Fibroblast of the conjunctiva (primary cell): ENCODE data around the gene RAB22A.
"Not testable (repeated sequence)": the region's sequence is repeated elsewhere in the genome, so short reads cannot be mapped to it uniquely, and the experiment has no call there.

Source experiments
- DNase-seq: peaks from one replicate; pipeline ENCODE4 v3.0.0-alpha.2; 2010; ENCODE audit warnings: low read depth

Gene RAB22A

DNA sequence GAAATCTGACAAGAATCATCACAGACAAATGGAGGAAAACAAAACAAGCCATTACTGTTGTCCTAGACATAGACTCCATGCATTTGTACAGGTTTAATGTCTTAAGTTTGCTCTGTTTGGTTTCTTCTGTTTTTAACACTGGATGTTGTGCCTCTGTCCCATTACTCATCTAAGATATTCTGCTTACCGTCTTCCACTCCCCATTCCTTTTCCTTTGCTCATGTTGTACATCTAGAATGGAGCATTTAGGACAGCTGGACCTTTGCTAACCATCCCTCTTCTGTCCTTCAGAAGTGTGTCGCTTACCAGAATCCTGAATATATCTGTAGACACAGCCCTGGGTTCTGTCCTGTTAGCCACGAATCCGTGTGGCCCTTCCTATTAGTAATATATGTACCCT, 35.2 kb downstream of the RAB22A start:
- DNase-seq = no peak

DNA sequence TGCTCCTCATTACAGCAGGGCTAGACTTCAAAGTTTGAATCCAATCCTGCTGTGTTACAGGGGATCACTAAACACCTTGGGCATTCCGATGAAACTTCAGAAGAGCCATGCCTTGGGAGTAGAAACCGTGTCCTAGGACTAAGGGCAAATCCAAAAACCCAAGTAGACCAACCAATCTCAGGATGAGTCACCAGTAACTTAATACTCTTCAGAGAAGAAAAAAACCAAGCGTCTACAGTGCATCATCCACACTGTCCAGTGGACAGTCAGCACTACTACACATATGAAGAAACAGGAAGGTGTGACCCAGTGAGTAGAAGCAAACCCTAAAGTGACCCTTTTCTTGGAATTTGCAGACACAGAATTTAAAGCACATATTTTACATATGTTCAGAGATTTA, 40.1 kb downstream of the RAB22A start:
- DNase-seq = peak; percentile 49

DNA sequence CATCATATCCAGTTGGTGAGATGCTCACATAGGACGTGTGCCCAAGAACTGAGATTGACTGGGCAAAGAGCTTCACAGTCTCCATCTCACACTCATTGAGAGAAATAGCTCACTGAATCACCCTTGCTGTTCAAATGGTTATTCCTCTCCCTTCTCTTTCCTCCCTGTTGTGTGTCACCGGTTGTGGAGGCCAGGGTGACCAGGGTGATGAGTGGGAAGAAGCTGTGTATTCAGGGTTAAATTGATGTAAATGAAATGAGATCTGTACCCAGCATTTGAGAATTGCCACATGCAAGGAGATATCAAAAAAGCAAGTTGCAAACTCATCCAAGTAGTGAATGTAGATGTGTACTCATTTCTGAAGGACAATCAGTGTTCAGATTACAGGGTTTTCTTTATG, 43.0 kb downstream of the RAB22A start:
- DNase-seq = no peak

DNA sequence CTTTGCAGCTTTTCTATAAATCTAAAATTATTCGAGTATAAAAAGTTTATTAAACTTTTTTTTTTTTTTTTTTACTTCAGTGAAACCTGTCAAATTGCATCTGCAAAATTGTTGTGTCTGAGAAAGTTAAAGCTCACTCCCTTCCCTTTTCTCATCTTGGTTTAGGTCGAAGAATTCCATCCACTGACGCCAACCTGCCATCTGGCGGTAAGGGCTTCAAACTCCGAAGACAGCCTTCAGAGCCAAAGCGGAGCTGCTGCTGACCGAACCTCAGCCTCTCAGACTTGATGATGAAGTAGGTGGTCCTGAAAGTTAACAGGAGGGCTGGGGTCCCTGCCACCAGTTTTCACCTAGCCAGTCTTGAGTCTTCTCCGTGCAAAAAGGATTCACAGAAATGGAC, 49.9 kb downstream of the RAB22A start:
- DNase-seq = no peak

DNA sequence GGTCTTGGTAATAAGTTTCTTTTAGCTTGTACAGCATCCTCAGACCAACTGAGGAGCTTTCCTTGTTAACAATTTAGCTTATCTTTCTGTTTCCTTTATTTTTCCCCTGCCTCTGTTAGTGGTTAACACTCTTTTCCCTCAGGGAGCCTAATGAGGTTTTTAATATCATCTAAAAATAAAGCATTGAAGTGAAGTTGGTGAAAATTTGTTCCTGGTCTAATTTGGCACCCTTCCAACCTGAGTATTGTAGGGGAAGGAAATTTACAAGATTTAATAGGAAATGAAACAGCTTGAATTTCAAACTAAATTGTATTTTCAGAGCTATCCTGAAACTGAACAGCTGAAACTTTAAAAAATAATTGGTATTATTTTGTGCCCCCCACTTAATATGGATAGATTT, 51.4 kb downstream of the RAB22A start:
- DNase-seq = no peak

DNA sequence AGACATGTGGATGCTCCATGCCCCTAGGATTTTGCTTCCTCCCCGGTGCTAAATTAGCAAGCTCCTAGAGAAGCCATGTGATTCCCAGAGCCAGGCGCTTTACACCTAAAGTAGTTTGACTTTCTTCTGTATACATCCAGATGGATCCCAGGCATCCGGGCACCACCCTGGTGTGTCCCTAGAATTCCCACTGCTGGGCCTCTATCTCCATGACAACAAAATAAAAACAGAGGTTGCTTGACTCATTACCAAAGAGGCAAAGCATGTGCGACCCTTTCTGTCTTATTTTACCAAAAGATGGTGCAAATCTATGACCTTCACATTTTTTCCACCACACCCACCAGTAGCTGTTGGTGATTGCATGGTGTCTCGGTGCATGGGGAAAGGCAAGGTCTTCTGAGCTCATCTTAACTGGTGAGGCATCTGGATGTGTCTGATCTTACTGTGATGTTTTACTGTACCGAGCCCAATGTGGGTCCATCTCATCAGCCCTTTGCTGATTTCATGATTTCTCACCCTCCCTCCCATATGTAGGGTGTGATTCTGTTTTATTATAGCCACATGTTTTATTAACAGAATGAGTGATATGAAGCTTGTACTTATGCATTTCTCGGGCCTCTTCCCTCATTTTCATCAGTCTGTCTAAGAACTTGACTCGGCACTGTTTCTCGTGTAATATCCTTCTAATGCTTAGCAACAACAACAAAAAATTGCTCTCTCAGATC, 52.1 kb downstream of the RAB22A start:
- peak; percentile 3 for DNase-seq

DNA sequence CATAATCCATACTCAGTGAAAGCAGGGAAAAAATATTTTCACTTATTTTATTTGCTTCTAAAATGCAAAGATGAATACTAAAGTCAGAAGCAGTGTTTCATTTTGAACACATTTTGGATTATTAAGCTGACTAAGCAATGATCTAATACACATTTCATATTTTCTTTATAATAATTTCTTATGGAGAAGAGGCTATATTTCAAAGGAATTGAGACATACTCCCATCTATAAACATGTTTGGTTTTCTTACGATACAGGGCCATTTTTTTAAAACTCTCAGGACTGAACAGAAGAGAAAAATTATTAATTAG, 52.6 kb downstream of the RAB22A start:
- no peak for DNase-seq

DNA sequence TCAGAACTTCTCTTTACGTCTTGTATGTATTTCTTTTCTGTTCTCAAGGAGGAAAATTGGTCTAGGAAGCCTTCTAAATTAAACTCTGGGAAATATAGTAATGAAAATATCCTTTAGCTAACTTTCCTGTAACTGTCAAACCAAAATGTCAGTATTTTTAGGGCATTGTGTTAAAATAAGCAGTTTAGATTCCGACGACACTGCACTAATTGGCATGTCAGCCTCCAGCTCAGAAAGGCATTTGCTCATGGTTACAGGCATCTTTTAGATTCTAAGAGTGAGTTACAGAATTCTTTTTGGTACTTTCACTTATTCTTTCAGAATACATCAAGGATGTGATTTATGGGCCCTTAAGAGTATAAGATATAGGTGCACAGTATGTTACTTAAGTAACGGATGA, 53.5 kb downstream of the RAB22A start:
- DNase-seq = no peak

DNA sequence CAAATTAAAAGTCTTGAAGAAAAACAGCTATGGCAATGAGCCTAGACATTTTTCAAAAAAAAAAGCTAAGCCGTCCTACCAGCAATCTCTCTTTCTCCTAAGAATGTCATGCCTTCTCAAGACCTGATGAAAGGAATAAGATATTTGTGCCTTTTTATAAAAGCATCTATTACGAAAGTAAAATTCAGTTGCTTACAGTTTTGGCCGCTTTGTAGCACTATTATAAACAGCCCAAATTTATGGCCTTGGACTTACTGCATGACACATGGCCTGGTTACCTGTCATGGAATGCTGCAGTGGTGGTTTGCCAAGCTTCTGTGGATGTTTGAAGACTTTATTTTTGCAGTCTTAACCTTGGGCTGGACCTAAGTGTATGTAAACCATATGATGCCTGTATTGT, 57.4 kb downstream of the RAB22A start:
- DNase-seq = no peak

DNA sequence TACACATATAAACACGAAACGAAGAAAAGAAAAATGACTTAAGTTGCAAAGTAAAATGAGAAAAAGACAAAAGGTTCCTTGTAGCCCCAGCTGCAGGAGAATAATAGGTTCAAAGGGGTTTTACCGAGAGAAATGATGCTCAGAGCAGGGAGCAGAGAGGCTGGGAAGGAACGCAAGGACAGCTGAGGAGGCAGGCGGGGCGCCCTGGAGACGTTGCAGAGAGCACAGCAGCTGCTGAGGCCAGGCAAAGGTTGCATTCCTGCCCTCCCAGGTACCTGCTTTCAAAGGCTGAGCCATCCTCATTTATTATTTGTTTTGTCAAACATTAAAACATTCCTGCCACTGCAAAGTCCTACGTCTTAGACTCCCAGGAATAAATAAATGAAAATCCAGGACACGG, 63.3 kb downstream of the RAB22A start:
- no peak for DNase-seq

DNA sequence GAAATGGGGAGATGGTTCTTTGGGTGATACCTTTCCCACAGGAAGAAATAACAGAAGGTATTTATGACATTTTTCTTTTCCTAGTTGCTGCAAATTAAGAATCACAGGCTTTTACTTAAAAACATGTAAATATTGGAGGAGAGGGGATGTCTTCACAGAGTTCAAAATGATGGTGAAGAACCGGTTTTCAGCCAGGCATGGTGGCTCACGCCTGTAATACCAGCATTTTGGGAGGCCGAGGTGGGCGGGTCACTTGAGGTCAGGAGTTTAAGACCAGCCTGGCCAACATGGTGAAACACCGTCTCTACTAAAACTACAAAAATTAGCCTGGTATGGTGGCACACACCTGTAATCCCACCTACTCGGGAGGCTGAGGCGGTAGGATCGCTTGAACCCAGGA, 63.8 kb downstream of the RAB22A start:
- DNase-seq = not testable (repeated sequence)

DNA sequence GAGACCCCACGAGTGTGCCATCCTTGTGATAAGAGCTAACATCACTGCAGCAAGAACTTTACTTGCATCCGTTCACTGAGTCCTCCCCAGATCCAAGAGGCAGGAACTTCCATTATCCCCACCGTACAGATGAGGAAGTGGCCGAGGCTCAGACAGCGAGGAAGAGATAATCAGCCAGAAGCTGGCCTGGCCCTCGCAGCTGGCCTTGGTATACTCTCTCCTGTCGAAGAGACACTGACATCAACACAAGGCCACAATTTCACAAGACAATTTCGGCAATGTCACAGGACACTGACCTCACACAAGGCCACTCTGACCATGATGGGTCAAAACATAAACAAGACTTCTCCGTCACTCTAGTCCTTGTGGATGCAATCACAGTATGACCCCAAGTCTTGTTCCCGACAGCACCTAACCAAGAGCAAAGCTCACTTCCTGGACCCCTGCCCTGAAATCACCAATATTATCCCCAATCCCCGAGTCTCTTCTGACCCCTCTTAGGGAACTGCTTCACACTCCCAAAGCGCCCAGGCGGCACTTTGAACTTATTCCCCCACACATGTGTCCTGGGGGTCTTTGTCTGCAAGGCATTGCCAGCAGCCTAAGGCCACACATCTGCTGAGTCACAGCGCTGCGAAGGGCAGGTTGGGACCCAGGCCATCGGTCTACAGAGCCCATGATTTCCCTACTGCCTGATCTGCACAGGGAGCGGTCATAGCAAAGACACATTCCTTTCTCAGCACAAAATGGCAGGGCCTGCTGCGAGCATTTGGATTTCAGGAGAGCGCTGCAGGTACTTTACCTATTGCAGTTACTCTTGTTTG, 64.7 kb downstream of the RAB22A start:
- DNase-seq = no peak

DNA sequence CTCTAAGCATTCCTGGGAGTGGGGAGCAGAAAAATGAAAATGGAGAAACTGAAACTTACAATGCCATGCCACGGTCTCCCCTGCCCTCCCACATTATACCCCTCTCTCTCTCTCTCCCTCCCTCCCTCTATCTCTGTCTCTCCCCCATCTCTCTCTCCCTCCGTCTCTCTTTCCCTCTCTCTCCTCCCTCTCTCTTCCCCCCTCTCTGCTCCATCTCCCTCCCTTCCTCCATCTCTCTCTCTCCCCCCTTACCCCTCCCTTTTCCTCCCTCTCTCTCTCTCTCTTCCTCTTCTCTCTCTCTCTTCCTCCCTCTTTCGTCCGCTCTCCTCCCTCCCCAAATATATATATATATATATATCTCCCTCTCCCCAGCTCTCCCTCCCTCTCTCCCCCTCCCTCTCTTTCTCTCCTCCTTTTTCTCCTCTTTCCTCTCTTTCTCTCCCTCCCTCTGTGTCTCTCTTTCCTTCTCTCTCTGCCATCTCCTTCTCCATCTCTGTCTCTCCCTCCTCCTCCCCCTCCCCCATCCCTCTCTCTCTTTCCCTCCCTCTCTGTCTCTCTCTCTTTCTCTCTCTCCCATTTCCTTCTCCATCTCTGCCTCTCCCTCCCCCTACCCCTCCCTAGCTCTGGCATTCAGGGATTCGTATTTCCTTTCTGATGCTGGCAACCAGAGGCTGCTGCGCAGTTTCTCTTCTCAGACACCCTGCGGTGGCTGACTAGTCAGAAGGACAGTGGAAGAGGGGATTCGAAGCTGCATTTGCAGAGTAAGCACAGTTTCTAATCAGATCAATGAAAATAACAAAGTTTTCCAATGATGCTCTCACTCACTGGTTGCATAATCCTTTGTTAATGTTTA, 65.6 kb downstream of the RAB22A start:
- peak; percentile 14 for DNase-seq

DNA sequence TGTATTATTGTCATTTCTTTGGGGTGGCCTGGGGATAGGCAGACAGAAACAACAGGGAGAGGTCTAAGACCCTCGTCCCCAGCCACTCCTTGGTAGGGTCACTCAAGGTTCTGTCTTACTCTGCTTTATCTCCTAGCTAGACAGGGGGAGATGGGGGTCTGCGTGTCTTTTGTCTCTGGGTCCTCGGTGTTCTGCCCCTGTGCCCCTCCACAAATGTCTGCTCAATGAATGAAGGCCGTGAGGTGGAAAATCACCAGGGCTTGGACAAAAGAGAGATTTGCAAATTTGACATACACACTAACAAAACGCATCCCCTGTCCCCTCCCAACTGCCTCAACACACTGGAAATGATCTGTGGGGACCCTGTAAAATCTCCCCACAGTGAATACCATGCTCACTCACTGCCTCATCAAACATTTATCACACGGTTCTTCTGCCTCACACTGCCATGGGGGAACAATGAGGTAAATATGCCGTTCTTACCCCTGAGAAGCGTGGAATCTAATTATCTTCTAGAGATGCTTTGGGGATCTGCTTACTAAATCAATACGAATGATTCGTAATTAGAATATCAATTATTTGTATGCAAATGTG, 66.3 kb downstream of the RAB22A start:
- DNase-seq = no peak

DNA sequence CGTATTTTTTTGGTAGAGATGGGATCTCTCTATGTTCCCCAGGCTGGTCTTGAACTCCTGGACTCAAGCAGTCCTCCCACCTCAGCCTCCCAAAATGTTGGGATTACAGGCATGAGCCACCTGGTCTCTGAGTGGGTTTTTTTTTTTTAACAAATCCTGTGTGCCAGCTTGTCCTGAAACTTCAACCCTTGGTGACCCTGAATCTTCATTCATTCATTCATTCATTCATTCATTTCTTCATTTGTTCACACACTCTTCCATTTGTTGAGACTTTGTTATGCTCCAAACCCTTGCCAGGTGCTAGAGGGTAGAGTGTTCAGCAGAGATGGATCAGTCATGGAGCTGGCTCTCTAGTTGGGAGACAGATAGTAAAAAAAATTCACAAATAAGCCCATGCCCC, 67.5 kb downstream of the RAB22A start:
- DNase-seq = no peak

DNA sequence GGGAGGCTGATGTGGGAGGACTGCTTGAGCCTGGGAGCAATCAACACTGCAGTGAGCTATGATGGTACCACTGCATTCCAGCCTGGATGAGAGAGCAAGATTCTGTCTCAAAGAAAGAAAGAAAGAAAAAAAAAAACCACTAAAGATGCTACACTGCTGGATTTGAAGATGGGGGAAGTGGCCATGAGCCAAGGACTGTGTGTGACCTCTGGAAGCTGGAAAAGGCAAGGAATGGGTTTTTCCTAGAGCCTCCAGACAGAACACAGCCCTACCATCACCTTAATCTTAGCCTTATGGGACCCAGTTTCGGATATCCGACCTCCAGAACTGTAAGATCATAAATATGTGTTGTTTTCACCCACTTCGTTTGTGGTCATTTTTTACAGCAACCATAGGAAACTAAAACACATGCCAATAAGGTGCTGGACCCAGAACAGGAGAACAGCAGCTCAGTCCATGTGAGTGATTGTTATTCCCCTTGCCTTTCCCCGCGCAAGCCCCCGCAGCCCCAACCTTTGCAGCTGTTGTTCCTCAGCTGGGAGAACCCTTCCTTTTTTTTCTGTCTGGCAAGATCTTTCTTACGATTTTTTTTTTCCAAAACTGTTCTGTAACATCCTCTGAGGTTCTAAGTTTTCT, 68.4 kb downstream of the RAB22A start:
- DNase-seq = no peak

DNA sequence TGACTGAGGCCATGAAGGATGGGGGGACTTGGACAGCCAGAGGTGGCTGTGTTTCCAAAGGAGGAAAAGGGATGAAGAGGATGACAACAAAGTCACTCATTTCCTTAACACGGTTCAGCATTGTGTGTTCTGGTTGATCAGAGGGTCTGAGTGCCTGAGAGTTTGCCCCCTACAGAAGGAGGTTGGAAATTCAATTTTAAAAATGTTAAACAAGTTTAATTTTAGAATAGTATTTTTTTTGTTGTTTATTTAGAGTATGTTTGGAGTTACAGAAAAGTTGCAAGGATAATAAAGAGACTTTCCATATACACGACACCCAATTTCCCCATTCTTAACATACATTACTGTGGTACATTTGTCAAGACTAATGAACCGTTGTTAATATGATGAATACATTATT, 69.2 kb downstream of the RAB22A start:
- no peak for DNase-seq

DNA sequence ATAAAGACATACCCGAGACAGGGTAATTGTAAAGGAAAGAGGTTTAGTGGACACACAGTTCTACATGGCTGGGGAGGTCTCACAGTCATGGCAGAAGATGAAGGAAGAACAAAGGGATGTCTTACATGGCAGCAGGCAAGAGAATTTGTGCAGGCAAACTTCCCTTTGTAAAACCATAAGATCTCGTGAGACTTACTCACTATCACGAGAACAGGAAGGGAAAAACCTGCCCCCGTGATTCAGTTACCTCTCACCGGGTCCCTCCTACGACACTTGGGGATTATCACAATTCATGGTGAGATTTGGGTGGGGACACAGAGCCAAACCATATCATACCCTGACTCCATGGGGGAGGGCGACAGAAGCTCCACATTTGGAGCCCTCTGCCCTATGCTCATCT, 72.1 kb downstream of the RAB22A start:
- DNase-seq = no peak

DNA sequence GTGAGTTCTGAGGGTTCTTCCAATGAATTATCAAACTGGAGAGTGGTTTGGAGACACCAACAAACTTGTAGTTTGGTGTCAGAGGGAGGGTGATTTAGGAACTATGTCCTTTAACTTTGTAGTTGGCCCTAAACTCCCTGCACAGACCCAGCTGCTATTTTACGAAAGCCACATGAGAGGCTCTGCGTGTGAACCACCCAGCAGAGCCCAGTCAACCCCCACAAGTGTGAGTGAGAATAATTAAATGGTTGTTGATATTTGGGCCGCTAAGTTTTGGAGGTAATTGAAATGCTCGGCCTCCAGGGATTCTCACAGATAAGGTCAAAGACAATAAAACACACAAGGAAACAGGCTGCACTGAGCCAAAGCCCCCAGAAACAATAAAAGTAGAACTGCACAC, 72.6 kb downstream of the RAB22A start:
- no peak for DNase-seq

DNA sequence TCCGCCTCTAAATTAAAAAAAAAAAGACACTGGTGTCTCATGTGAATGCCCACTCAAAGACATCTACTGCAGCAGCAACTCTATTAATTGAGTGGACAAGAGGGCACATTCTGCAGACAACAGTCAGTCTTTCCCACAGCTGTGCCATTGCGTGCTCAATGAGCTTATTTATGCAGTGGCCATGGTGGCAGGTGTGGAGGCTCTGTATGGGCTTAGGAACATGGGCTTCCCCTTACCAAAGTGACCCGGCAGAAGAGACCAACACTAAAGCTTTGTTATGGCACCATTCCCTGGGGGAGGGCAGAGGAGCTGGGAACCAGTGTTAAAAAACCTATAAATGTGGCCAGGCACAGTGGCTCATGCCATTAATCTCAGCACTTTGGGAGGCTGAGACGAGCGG, 75.3 kb downstream of the RAB22A start:
- no peak for DNase-seq

DNA sequence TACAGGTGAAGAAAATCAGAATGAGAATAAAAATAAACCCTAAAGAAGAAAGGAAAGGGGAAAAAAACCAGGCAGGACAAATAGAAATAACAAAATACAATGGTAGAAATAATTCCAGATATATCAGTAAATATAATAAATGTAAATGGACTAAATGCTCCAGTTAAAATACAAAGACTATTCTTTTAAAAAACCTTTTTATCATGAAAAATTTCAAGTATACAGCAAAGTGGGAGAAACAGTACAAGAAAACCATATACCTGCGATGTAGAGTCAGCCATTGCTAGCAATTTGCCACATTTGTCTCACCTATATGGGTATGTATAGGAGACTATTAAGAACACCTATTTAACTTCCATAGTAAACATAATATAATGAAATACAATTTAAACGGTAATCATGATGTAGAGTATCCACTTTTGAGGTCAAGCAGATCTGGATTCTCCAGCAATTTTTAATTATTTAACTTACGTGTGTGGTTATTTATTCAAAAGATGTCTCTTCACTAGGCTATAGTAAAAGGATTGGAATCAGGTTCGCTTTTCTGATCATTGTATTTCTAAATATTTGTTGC, 78.6 kb downstream of the RAB22A start:
- DNase-seq = no peak

DNA sequence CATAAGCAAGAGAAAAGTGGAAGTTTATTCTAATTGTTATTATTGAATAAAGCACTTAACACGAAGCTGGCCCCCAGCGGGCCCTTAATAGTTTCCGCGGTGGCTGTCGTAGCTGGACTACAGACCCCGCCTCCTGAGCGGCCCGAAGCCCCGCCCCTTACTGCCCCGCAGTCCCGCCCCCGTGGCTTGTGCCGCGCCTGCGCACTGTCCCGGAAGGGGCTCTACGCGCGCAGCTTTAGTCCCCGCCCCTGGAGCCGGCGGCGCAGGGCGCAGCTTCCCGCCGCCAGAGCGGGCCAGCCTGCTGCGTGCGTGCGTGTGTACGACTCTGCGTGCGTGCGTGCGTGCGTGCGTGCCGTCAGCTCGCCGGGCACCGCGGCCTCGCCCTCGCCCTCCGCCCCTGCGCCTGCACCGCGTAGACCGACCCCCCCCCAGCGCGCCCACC, 79.4 kb downstream of the RAB22A start, which contains the start of gene VAPB:
Gene VAPB, plus strand, starts transcription at position 348 of the 442 bp plus-strand sequence. CDS start 231 bp downstream, outside the sequence.
- DNase-seq = peak; percentile 95
